Activated CD4-positive, alpha-beta T cell treated with anti-CD3 and anti-CD28 coated beads, Interleukin-2, amount 10 ng/mL, durations not matched to agents 24 days and 14 days (primary cell): ENCODE measurements around the gene AKAP1. TPM values are rescaled to one million over a fixed set of nuclear protein-coding genes. Genes with fewer than 3 reads are reported as not detected.

Experiments
- DNase-seq: peaks from one replicate; pipeline ENCODE4 v3.0.0; 2022
- H3K27ac Mint-ChIP-seq: one replicate; pipeline ENCODE4 v1.8.0; 2022; ENCODE audit warnings: mild to moderate bottlenecking, mixed read lengths
- H3K27me3 Mint-ChIP-seq: one replicate; pipeline ENCODE4 v1.8.0; 2022; ENCODE audit warnings: mixed read lengths
- H3K36me3 Mint-ChIP-seq: one replicate; pipeline ENCODE4 v1.8.0; 2022; ENCODE audit warnings: low read depth, mild to moderate bottlenecking, mixed read lengths
- H3K4me1 Mint-ChIP-seq: one replicate; pipeline ENCODE4 v1.8.0; 2021; ENCODE audit warnings: mixed read lengths
- H3K4me3 Mint-ChIP-seq: one replicate; pipeline ENCODE4 v1.8.0; 2022; ENCODE audit warnings: mild to moderate bottlenecking, moderate library complexity, mixed read lengths
- H3K9me3 Mint-ChIP-seq: one replicate; pipeline ENCODE4 v1.8.0; 2021; ENCODE audit warnings: mixed read lengths
- intact Hi-C: fragments of 100-400 bp; cut with micrococcal nuclease; formaldehyde crosslinking; loops from one replicate; pipeline ENCODE4 v1.15.1; 2023
- total RNA-seq: library from RNA; stranded (reverse); gene quantifications from 2 replicates; pipeline ENCODE4 v1.2.3, GENCODE V29; 2022

AKAP1 gene
- total RNA-seq, 1 donor from 2014 or later = 54.6 TPM

- H3K27me3 Mint-ChIP-seq = no peaks in the 10 kb centered on the region
- H3K4me1 Mint-ChIP-seq = peaks cover 7% of the 10 kb centered on the region
- H3K4me3 Mint-ChIP-seq = no peak overlapping the region
- DNase-seq = no peak
- H3K27ac Mint-ChIP-seq = no peak overlapping the region
- no peaks in the 10 kb centered on the region for H3K9me3 Mint-ChIP-seq
- intact Hi-C loops = no loop called here
- H3K36me3 Mint-ChIP-seq = peaks cover 2% of the 10 kb centered on the region
Observed at GRCh38 chr17:57104461-57105175, 19.6 kb downstream of the AKAP1 start.

DNA sequence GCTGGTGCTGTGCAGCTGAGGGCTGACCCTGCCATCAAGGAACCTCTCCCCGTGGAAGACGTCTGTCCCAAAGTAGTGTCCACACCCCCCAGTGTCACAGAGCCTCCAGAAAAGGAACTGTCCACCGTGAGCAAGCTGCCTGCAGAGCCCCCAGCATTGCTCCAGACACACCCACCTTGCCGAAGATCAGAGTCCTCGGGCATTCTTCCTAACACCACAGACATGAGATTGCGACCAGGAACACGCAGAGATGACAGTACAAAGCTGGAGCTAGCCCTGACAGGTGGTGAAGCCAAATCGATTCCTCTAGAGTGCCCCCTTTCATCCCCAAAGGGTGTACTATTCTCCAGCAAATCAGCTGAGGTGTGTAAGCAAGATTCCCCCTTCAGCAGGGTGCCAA lies 20.5 kb downstream of the AKAP1 start:
- Mint-ChIP-seq H3K4me3 (no peak overlapping the region), H3K4me1 (peaks cover 7% of the 10 kb centered on the region), H3K27ac (no peak overlapping the region), H3K36me3 (peaks cover 2% of the 10 kb centered on the region), H3K27me3 (no peaks in the 10 kb centered on the region), H3K9me3 (no peaks in the 10 kb centered on the region)
- intact Hi-C loops = no loop called here
- DNase-seq = no peak

- Mint-ChIP-seq H3K9me3 (no peaks in the 10 kb centered on the region), H3K4me1 (peaks cover 7% of the 10 kb centered on the region), H3K27me3 (no peaks in the 10 kb centered on the region), H3K27ac (no peak overlapping the region), H3K36me3 (peaks cover 2% of the 10 kb centered on the region), H3K4me3 (no peak overlapping the region)
- intact Hi-C loops = no loop called here
- no peak for DNase-seq
Observed at GRCh38 chr17:57106107-57106835, 21.2 kb downstream of the AKAP1 start.

- Mint-ChIP-seq H3K4me1 (peaks cover 4% of the 10 kb centered on the region), H3K36me3 (peaks cover 2% of the 10 kb centered on the region), H3K27ac (no peak overlapping the region), H3K9me3 (no peaks in the 10 kb centered on the region), H3K4me3 (no peak overlapping the region), H3K27me3 (no peaks in the 10 kb centered on the region)
- intact Hi-C loops = no loop called here
- no peak for DNase-seq
Observed at GRCh38 chr17:57106836-57107497, 21.9 kb downstream of the AKAP1 start.

GRCh38 chr17:57107498-57108101 lies 22.6 kb downstream of the AKAP1 start:
- H3K9me3 Mint-ChIP-seq = no peaks in the 10 kb centered on the region
- no peaks in the 10 kb centered on the region for H3K27me3 Mint-ChIP-seq
- intact Hi-C loops = no loop called here
- no peak for DNase-seq
- H3K36me3 Mint-ChIP-seq = peaks cover 8% of the 10 kb centered on the region
- H3K4me1 Mint-ChIP-seq = peaks cover 3% of the 10 kb centered on the region
- H3K4me3 Mint-ChIP-seq = no peak overlapping the region
- H3K27ac Mint-ChIP-seq = no peak overlapping the region

- Mint-ChIP-seq H3K9me3 (no peaks in the 10 kb centered on the region), H3K36me3 (peaks cover 12% of the 10 kb centered on the region), H3K27ac (no peak overlapping the region), H3K4me3 (no peak overlapping the region), H3K4me1 (peaks cover 3% of the 10 kb centered on the region), H3K27me3 (no peaks in the 10 kb centered on the region)
- DNase-seq = no peak
- intact Hi-C loops = no loop called here
Observed at GRCh38 chr17:57108671-57109392, 23.8 kb downstream of the AKAP1 start.

- H3K27me3 Mint-ChIP-seq = no peaks in the 10 kb centered on the region
- intact Hi-C loops = no loop called here
- no peak for DNase-seq
- peaks cover 17% of the 10 kb centered on the region for H3K36me3 Mint-ChIP-seq
- H3K4me1 Mint-ChIP-seq = peaks cover 3% of the 10 kb centered on the region
- no peak overlapping the region for H3K27ac Mint-ChIP-seq
- H3K9me3 Mint-ChIP-seq = no peaks in the 10 kb centered on the region
- no peak overlapping the region for H3K4me3 Mint-ChIP-seq
Observed at GRCh38 chr17:57109393-57110151, 24.5 kb downstream of the AKAP1 start.

DNA sequence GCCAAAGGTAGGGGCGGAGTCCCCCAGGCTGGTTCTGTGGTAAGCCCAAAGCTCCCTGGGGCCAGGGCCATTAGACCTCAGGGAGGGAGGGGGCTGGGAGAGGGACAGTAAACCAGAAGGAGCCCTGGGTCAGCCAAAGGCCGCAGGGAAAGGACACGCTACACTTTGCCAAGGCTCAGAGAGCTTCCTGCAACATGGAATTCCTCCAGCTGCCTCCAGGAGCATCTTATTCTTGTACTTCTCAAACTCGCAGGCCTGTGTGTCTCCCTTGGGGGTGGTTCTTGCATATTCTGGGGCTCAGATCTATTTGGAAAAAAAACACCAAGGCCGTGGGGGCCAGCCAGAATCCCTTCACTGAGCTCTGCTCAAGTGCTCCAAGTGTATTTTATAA lies 25.1 kb downstream of the AKAP1 start:
- DNase-seq = no peak
- peaks cover 3% of the 10 kb centered on the region for H3K4me1 Mint-ChIP-seq
- no peaks in the 10 kb centered on the region for H3K27me3 Mint-ChIP-seq
- no peaks in the 10 kb centered on the region for H3K9me3 Mint-ChIP-seq
- intact Hi-C loops = no loop called here
- peaks cover 20% of the 10 kb centered on the region for H3K36me3 Mint-ChIP-seq
- no peak overlapping the region for H3K4me3 Mint-ChIP-seq
- no peak overlapping the region for H3K27ac Mint-ChIP-seq

- intact Hi-C loops = no loop called here
- H3K27me3 Mint-ChIP-seq = no peaks in the 10 kb centered on the region
Observed at GRCh38 chr17:57110579-57111325, 25.7 kb downstream of the AKAP1 start.

GRCh38 chr17:57111386-57111785 lies 26.3 kb downstream of the AKAP1 start:
- no peaks in the 10 kb centered on the region for H3K9me3 Mint-ChIP-seq
- no peak overlapping the region for H3K4me3 Mint-ChIP-seq
- H3K4me1 Mint-ChIP-seq = peaks cover 3% of the 10 kb centered on the region
- peaks cover 24% of the 10 kb centered on the region for H3K36me3 Mint-ChIP-seq
- no peaks in the 10 kb centered on the region for H3K27me3 Mint-ChIP-seq
- H3K27ac Mint-ChIP-seq = no peak overlapping the region
- no peak for DNase-seq
- intact Hi-C loops = no loop called here

More at GRCh38 chr17:57110579-57111325, 25.7 kb downstream of the AKAP1 start:
- Mint-ChIP-seq H3K9me3 (no peaks in the 10 kb centered on the region), H3K4me1 (peaks cover 3% of the 10 kb centered on the region), H3K4me3 (no peak overlapping the region), H3K36me3 (peaks cover 23% of the 10 kb centered on the region), H3K27ac (no peak overlapping the region)
- no peak for DNase-seq

DNA sequence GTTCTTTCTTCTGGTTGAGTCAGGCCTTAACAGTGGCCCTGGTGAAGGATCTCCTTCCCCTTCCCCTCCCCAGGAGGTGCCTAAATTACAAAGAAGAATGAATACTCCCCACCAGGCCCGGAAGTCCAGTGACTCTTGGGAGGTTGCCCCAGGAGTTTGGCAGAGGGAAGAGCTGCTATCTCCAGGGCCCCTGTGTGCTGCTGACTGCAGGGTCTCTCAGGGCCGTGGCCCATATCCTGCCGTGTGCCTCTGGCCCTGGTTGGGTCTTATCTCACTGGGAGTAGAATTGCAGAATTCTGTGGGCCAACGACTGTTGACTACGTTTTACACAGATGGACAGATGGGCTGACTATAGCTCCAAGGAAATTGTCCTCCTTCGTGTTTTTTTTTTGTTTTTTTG lies 28.0 kb downstream of the AKAP1 start:
- Mint-ChIP-seq H3K4me3 (no peak overlapping the region), H3K27me3 (no peaks in the 10 kb centered on the region), H3K9me3 (no peaks in the 10 kb centered on the region), H3K27ac (no peak overlapping the region), H3K4me1 (no peaks in the 10 kb centered on the region), H3K36me3 (peaks cover 29% of the 10 kb centered on the region)
- intact Hi-C loops = no loop called here
- DNase-seq = no peak

GRCh38 chr17:57113656-57114055 lies 28.6 kb downstream of the AKAP1 start:
- no peak for DNase-seq
- Mint-ChIP-seq H3K4me3 (no peak overlapping the region), H3K4me1 (no peaks in the 10 kb centered on the region), H3K9me3 (no peaks in the 10 kb centered on the region), H3K27me3 (no peaks in the 10 kb centered on the region), H3K36me3 (peaks cover 35% of the 10 kb centered on the region), H3K27ac (no peak overlapping the region)
- intact Hi-C loops = no loop called here
